H1 (cell line): ENCODE measurements around the gene TRMT44.

ENCODE experiments used
- CBX5 ChIP-seq: fragments of 300-800, 300-1000 bp; sonication (generic); IDR thresholded peaks from 2 replicates; pipeline ENCODE4 v1.7.1; 2016; ENCODE audit warnings: antibody characterized with exemption, low read length, low read depth
- CHD2 ChIP-seq: IDR thresholded peaks from 2 replicates; pipeline ENCODE4 v1.6.1; 2012; ENCODE audit warnings: low read length, improper control_type of control experiment
- CTCF ChIP-seq, 3 experiments: IDR thresholded peaks; 1 replicate in 2 of 3; 2 replicates in 1 of 3; pipeline versions ENCODE4 v1.5.1 to v1.6.1; 2011; ENCODE audit warnings: low read length in 3 of 3, mild to moderate bottlenecking in 3 of 3, inconsistent platforms in 2 of 3, low read depth in 1 of 3, moderate library complexity in 1 of 3; ENCODE audit not compliant: insufficient read depth in 1 of 3; ENCODE audit errors: control extremely low read depth in 1 of 3
- EZH2 ChIP-seq: fragments of 200-600 bp; sonication (generic); IDR thresholded peaks from 2 replicates; pipeline ENCODE4 v1.7.1; 2012; ENCODE audit warnings: low read depth, mild to moderate bottlenecking, moderate library complexity, low read length, inconsistent platforms; ENCODE audit not compliant: severe bottlenecking
- KDM1A ChIP-seq: fragments of 200-600, 300-600 bp; sonication (generic); IDR thresholded peaks from 2 replicates; pipeline ENCODE4 v1.7.1; 2016; ENCODE audit warnings: mild to moderate bottlenecking, low read length, borderline replicate concordance
- NRF1 ChIP-seq: IDR thresholded peaks from 2 replicates; pipeline ENCODE4 v1.6.1; 2011; ENCODE audit warnings: mild to moderate bottlenecking, low read depth, low read length, improper control_type of control experiment
- POLR2A ChIP-seq, 2 experiments: IDR thresholded peaks; 1 replicate in 1 of 2; 2 replicates in 1 of 2; pipeline ENCODE4 v1.6.1; 2011; ENCODE audit warnings: low read depth in 2 of 2, low read length in 2 of 2, mild to moderate bottlenecking in 2 of 2; ENCODE audit errors: control extremely low read depth in 1 of 2
- POLR2AphosphoS5 ChIP-seq: IDR thresholded peaks from 2 replicates; pipeline ENCODE4 v1.6.1; 2011; ENCODE audit warnings: low read depth, low read length
- POU5F1 ChIP-seq: IDR thresholded peaks from 2 replicates; pipeline ENCODE4 v1.6.1; 2011; ENCODE audit warnings: low read depth, mild to moderate bottlenecking, low read length, moderate library complexity
- RAD21 ChIP-seq, 2 experiments: IDR thresholded peaks in 1 of 2; conservative IDR thresholded peaks in 1 of 2; 2 replicates each; pipeline ENCODE4 v1.6.1; 2011; ENCODE audit warnings: low read depth in 2 of 2, low read length in 2 of 2, improper control_type of control experiment in 1 of 2, inconsistent platforms in 1 of 2, mild to moderate bottlenecking in 1 of 2, moderate library complexity in 1 of 2
- SIN3A ChIP-seq, 2 experiments: IDR thresholded peaks in 1 of 2; conservative IDR thresholded peaks in 1 of 2; 2 replicates each; pipeline ENCODE4 v1.6.1; 2011 to 2012; ENCODE audit warnings: low read length in 2 of 2, improper control_type of control experiment in 1 of 2, low read depth in 1 of 2, mild to moderate bottlenecking in 1 of 2
- SP2 ChIP-seq: IDR thresholded peaks from 2 replicates; pipeline ENCODE4 v1.6.1; 2012; ENCODE audit warnings: mild to moderate bottlenecking, low read length, inconsistent platforms
- TAF7 ChIP-seq: optimal IDR thresholded peaks from 2 replicates; pipeline ENCODE3; 2011; ENCODE audit warnings: low read depth, mild to moderate bottlenecking, inconsistent platforms, low read length, moderate library complexity, borderline replicate concordance
- TF ChIP-seq, protein P1 (sequence below): IDR thresholded peaks from 2 replicates; pipeline ENCODE4 v1.6.1; 2012; ENCODE audit warnings: low read length, inconsistent platforms

DNA sequence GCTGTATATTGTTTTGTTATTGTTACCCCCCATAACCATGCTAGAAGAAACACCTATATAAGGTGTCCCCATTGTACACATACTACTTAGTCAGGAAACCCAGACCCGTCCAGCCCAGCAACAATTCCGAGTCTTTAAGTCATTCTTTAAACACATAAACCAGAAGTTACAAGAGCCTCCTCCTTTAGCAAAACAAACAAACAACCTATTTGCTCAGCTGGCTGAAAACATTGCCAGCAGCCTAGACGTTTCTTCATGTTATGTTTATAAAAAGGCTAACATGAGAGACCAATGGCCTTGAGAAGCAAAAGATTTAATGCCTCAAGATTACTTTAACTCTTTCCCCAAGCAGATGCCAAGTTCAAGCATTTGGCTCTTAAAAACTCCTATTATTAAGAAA, 1.4 kb upstream of the TRMT44 start:
- TF ChIP-seq POU5F1: no peak
- no peak for TF ChIP-seq POLR2AphosphoS5
- no peak for TF ChIP-seq EZH2
- TF ChIP-seq CTCF (IDR thresholded peaks at IDR 0.05; ENCODE audit: control extremely low read depth in 1 of 3, insufficient read depth in 1 of 3, low read depth in 1 of 3, low read length in 3 of 3): no peak
- TF ChIP-seq, protein P1, sequence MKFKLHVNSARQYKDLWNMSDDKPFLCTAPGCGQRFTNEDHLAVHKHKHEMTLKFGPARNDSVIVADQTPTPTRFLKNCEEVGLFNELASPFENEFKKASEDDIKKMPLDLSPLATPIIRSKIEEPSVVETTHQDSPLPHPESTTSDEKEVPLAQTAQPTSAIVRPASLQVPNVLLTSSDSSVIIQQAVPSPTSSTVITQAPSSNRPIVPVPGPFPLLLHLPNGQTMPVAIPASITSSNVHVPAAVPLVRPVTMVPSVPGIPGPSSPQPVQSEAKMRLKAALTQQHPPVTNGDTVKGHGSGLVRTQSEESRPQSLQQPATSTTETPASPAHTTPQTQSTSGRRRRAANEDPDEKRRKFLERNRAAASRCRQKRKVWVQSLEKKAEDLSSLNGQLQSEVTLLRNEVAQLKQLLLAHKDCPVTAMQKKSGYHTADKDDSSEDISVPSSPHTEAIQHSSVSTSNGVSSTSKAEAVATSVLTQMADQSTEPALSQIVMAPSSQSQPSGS: no peak
- TF ChIP-seq NRF1: no peak
- no peak for TF ChIP-seq SIN3A (conservative IDR thresholded peaks at IDR 0.05 in 1 of 2, IDR thresholded peaks at IDR 0.05 in 1 of 2; ENCODE audit: low read depth in 1 of 2, low read length in 2 of 2)
- TF ChIP-seq POLR2A (IDR thresholded peaks at IDR 0.05; ENCODE audit: control extremely low read depth in 1 of 2, low read depth in 2 of 2, low read length in 2 of 2): no peak
- TF ChIP-seq SP2: no peak
- TF ChIP-seq KDM1A: no peak
- TF ChIP-seq TAF7: no peak
- no peak for TF ChIP-seq RAD21 (IDR thresholded peaks at IDR 0.05 in 1 of 2, conservative IDR thresholded peaks at IDR 0.05 in 1 of 2; ENCODE audit: low read depth in 2 of 2, low read length in 2 of 2)
- TF ChIP-seq CBX5: no peak
- no peak for TF ChIP-seq CHD2
